Smooth muscle cell (in vitro differentiated cells): ENCODE data around the gene PPFIBP1. TPM values are rescaled to one million over a fixed set of nuclear protein-coding genes. Genes with fewer than 3 reads are reported as not detected.

Experiments used
- DNase-seq: peaks from one replicate; lab custom pipeline; 2025; ENCODE audit not compliant: unreplicated experiment; lab: John Stamatoyannopoulos, UW
- H2AFZ ChIP-seq: fragments of 200-600 bp; sonication (generic); 2 replicates; pipeline ENCODE4 v1.6.0; 2016; ENCODE audit warnings: antibody characterized with exemption, low read depth, mild to moderate bottlenecking
- H3F3A ChIP-seq: fragments of 200-600 bp; sonication (generic); 2 replicates; pipeline ENCODE4 v1.6.0; 2017; ENCODE audit warnings: antibody characterized with exemption, low read depth
- H3K27ac ChIP-seq: fragments of 200-600 bp; sonication (generic); 2 replicates; pipeline ENCODE4 v1.5.1; 2016; ENCODE audit warnings: low read depth, mild to moderate bottlenecking
- H3K27me3 ChIP-seq: fragments of 200-600 bp; sonication (generic); 2 replicates; pipeline ENCODE4 v1.6.1; 2016; ENCODE audit warnings: low read depth, mild to moderate bottlenecking
- H3K36me3 ChIP-seq: fragments of 200-600 bp; sonication (generic); 2 replicates; pipeline ENCODE4 v1.5.1; 2016; ENCODE audit warnings: low read depth
- H3K4me1 ChIP-seq: fragments of 200-600 bp; sonication (generic); 2 replicates; pipeline ENCODE4 v1.5.1; 2016; ENCODE audit warnings: low read depth
- H3K4me2 ChIP-seq: fragments of 200-600 bp; sonication (generic); 2 replicates; pipeline ENCODE4 v1.6.0; 2016; ENCODE audit warnings: mild to moderate bottlenecking
- H3K4me3 ChIP-seq: fragments of 200-600 bp; sonication (generic); 2 replicates; pipeline ENCODE4 v1.5.1; 2016; ENCODE audit warnings: mild to moderate bottlenecking
- H3K79me2 ChIP-seq: fragments of 200-600 bp; sonication (generic); 2 replicates; pipeline ENCODE4 v1.6.0; 2016; ENCODE audit warnings: low read depth, mild to moderate bottlenecking
- H3K9ac ChIP-seq: fragments of 200-600 bp; sonication (generic); 2 replicates; pipeline ENCODE4 v1.6.0; 2016; ENCODE audit warnings: low read depth
- H3K9me3 ChIP-seq: fragments of 200-600 bp; sonication (generic); replicated peaks from 2 replicates; pipeline ENCODE4 v1.5.1; 2016; ENCODE audit warnings: low read depth
- H4K20me1 ChIP-seq: fragments of 200-600 bp; sonication (generic); 2 replicates; pipeline ENCODE4 v1.6.0; 2016; ENCODE audit warnings: low read depth
- CTCF ChIP-seq: fragments of 200-600 bp; sonication (generic); IDR thresholded peaks from 2 replicates; pipeline ENCODE4 v1.5.1; 2017; ENCODE audit warnings: borderline replicate concordance, mild to moderate bottlenecking, antibody characterized with exemption; ENCODE audit not compliant: insufficient read depth, poor library complexity, severe bottlenecking
- WGBS: methylation state at CpG from one replicate; pipeline ENCODE4 v1.1.7; 2016; ENCODE audit warnings: low lambda C conversion rate; 5-methylcytosine and 5-hydroxymethylcytosine counted together
- polyA plus RNA-seq: library from polyadenylated mRNA; unstranded; fragments of >200 nt; fragmentation: Nextera tagmentation; extraction: Ambion mirVana; gene quantifications from 2 replicates; pipeline ENCODE4 v1.2.1, GENCODE V29; 2016
- total RNA-seq: library from RNA; depleted of rRNA; stranded (reverse); fragments of >200 nt; gene quantifications from 2 replicates; pipeline ENCODE4 v1.2.3, GENCODE V29; 2014

Gene PPFIBP1
- total and polyA plus RNA-seq, 2 experiments from 2014 or later = 45.7 to 150 TPM

DNA sequence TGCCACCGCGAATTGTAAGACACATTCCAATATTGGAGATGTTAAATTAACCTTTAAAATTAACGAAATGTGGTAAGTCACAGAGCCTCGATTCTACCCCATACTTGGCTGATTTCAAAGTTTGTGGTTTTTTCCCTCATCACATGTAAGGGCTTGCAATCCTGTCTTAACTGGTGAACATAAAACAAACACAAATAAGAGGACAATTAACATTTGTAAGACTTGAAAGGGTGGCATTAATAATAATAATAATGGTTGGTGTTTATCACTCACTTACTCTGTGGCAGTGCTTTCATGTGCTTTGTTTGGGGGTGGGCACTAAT is 26.6 kb downstream of the PPFIBP1 start:
- no peak for TF ChIP-seq CTCF
- H3F3A ChIP-seq = peaks cover 51% of the 10 kb centered on the region

DNA sequence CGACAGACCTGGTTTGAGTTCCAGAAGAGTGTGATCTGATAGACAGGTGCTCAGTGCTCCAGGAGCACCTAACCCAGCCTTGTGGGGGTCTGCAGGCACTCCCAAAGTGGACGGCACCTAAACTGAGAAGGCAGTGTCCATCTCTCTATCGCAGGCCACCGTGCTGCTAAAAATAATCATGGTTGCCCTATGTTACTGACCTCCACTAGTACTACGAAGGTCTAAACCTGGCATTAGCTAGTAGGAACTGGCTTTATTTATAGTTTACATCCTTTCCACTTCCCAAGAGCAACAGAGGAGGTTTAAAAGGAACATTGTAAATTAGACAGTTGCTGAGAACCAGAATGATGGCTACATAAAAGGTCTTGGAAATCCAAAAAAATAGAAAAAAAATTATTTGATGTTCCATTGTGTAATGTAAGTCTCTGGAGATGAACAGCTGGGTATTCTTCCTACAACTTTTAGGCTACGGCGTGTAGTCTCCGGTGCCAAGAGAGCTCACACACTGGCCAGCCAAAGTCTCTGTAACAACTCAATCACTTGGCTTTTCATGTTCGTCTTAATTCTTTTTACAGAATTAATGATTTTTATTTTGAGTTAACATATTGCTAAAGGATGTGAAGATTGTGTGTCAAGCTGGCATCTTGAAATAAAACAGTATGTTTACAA is 27.3 kb downstream of the PPFIBP1 start:
- Histone ChIP-seq H3K4me2 (no peak overlapping the region), H3F3A (peaks cover 51% of the 10 kb centered on the region), H3K27ac (peak overlapping the region; percentile 88), H3K27me3 (no peaks in the 10 kb centered on the region), H4K20me1 (peaks cover 74% of the 10 kb centered on the region), H3K36me3 (no peaks in the 10 kb centered on the region), H3K79me2 (peaks cover 82% of the 10 kb centered on the region), H3K4me1 (peaks cover 46% of the 10 kb centered on the region), H3K9me3 (no peaks in the 10 kb centered on the region), H2AFZ (no peak overlapping the region), H3K4me3 (no peak overlapping the region), H3K9ac (no peak overlapping the region)
- no peak for TF ChIP-seq CTCF
- WGBS = 83% methylated on average over 9 of the region's 9 CpGs
- no peak for DNase-seq

More for the DNA sequence above, 26.6 kb downstream of the PPFIBP1 start:
- H4K20me1 ChIP-seq = peaks cover 74% of the 10 kb centered on the region
- H2AFZ ChIP-seq = no peak overlapping the region
- H3K27me3 ChIP-seq = no peaks in the 10 kb centered on the region
- H3K36me3 ChIP-seq = no peaks in the 10 kb centered on the region
- DNase-seq = no peak
- no peak overlapping the region for H3K9ac ChIP-seq
- peak overlapping the region; percentile 75 for H3K4me2 ChIP-seq
- WGBS = 59% methylated on average over 4 of the region's 4 CpGs
- no peaks in the 10 kb centered on the region for H3K9me3 ChIP-seq
- peaks cover 82% of the 10 kb centered on the region for H3K79me2 ChIP-seq
- H3K4me1 ChIP-seq = peaks cover 40% of the 10 kb centered on the region
- no peak overlapping the region for H3K4me3 ChIP-seq
- peak overlapping the region; percentile 88 for H3K27ac ChIP-seq

DNA sequence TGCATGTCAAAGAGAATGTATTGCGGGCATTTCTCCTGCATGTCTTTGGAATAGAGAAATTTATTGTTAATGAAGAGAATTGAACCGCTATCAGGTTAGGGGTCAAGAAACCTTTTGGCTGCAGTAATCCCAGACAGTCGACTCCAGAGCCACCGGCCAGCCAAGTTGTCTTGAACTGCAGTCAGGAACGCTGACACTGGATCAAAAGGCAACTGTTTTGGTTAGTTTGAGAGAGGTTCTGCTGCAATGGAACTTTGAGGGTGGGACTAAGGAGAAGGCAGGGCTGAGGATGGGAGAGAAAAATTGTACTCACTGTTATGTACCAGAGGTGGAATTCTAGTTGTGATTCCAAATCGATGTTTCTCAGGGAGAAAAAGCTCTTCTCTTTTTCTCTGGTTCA is 28.2 kb downstream of the PPFIBP1 start:
- Histone ChIP-seq H3F3A (peaks cover 51% of the 10 kb centered on the region), H2AFZ (no peak overlapping the region), H3K9me3 (no peaks in the 10 kb centered on the region), H3K27me3 (no peaks in the 10 kb centered on the region), H3K79me2 (peaks cover 82% of the 10 kb centered on the region), H4K20me1 (peaks cover 76% of the 10 kb centered on the region), H3K27ac (peak overlapping the region; percentile 88), H3K36me3 (no peaks in the 10 kb centered on the region), H3K4me1 (peaks cover 46% of the 10 kb centered on the region), H3K9ac (no peak overlapping the region), H3K4me3 (no peak overlapping the region), H3K4me2 (no peak overlapping the region)
- WGBS = 84% methylated on average over 6 of the region's 6 CpGs
- no peak for DNase-seq
- TF ChIP-seq CTCF = no peak
